ENCODE measurements around the gene PROM1.

GRCh38 chr4:15931451-15932210 lies 152.2 kb downstream of the PROM1 start:
- TF ChIP-seq CTCF (IDR thresholded peaks at IDR 0.05), result no peak
- TF ChIP-seq EZH2 (IDR thresholded peaks at IDR 0.05), result no peak

All from neural progenitor cell (in vitro differentiated cells).